Measurements from ENCODE around the gene MARCO.
"Not testable (repeated sequence)": the region's sequence is repeated elsewhere in the genome, so short reads cannot be mapped to it uniquely, and the experiment has no call there.

Gene MARCO

GRCh38 chr2:118945881-118946280, 3.9 kb downstream of the MARCO start:
- H3K4me1 ChIP-seq (ENCODE audit: insufficient read depth, poor library complexity, severe bottlenecking), result no peaks in the 10 kb centered on the region
- no peak overlapping the region for H3K4me3 ChIP-seq (ENCODE audit: severe bottlenecking)
- no peak overlapping the region for H3K27ac ChIP-seq (ENCODE audit: poor library complexity, severe bottlenecking)
- DNase-seq (ENCODE audit: low spot score) (no peak), ATAC-seq (ENCODE audit: low read depth) (peak; percentile 50; the same call in 2 of the 3 replicates)
- H3K9me3 ChIP-seq (ENCODE audit: severe bottlenecking), result no peaks in the 10 kb centered on the region
- no peaks in the 10 kb centered on the region for H3K27me3 ChIP-seq (ENCODE audit: insufficient read depth, poor library complexity, severe bottlenecking)
- no peak for TF ChIP-seq CTCF (IDR thresholded peaks at IDR 0.05; ENCODE audit: poor library complexity, severe bottlenecking)
- no peaks in the 10 kb centered on the region for H3K36me3 ChIP-seq (ENCODE audit: low read depth)

- H3K36me3 ChIP-seq (ENCODE audit: low read depth); H3K27ac ChIP-seq (ENCODE audit: poor library complexity, severe bottlenecking); H3K4me3 ChIP-seq (ENCODE audit: severe bottlenecking); DNase-seq (ENCODE audit: low spot score); H3K4me1 ChIP-seq (ENCODE audit: insufficient read depth, poor library complexity, severe bottlenecking); ATAC-seq (ENCODE audit: low read depth); H3K27me3 ChIP-seq (ENCODE audit: insufficient read depth, poor library complexity, severe bottlenecking); H3K9me3 ChIP-seq (ENCODE audit: severe bottlenecking): not testable (repeated sequence)
Measured at GRCh38 chr2:118948266-118948665, 6.3 kb downstream of the MARCO start.

GRCh38 chr2:118954297-118955060, 12.5 kb downstream of the MARCO start:
- DNase-seq (ENCODE audit: low spot score) (no peak), ATAC-seq (ENCODE audit: low read depth) (no peak)
- Histone ChIP-seq H3K4me1 (ENCODE audit: insufficient read depth, poor library complexity, severe bottlenecking) (peaks cover 9% of the 10 kb centered on the region), H3K36me3 (ENCODE audit: low read depth) (no peaks in the 10 kb centered on the region), H3K4me3 (ENCODE audit: severe bottlenecking) (no peak overlapping the region), H3K27ac (ENCODE audit: poor library complexity, severe bottlenecking) (peak overlapping the region; percentile 17), H3K9me3 (ENCODE audit: severe bottlenecking) (peaks cover 2% of the 10 kb centered on the region), H3K27me3 (ENCODE audit: insufficient read depth, poor library complexity, severe bottlenecking) (no peaks in the 10 kb centered on the region)
- TF ChIP-seq CTCF (IDR thresholded peaks at IDR 0.05; ENCODE audit: poor library complexity, severe bottlenecking), result no peak

- H3K9me3 ChIP-seq (ENCODE audit: severe bottlenecking), result no peaks in the 10 kb centered on the region
- no peaks in the 10 kb centered on the region for H3K36me3 ChIP-seq (ENCODE audit: low read depth)
- ATAC-seq (ENCODE audit: low read depth), result no peak
- H3K4me3 ChIP-seq (ENCODE audit: severe bottlenecking), result no peak overlapping the region
- no peak for DNase-seq (ENCODE audit: low spot score)
- no peaks in the 10 kb centered on the region for H3K4me1 ChIP-seq (ENCODE audit: insufficient read depth, poor library complexity, severe bottlenecking)
- H3K27me3 ChIP-seq (ENCODE audit: insufficient read depth, poor library complexity, severe bottlenecking), result no peaks in the 10 kb centered on the region
- no peak overlapping the region for H3K27ac ChIP-seq (ENCODE audit: poor library complexity, severe bottlenecking)
- no peak for TF ChIP-seq CTCF (IDR thresholded peaks at IDR 0.05; ENCODE audit: poor library complexity, severe bottlenecking)
Measured at GRCh38 chr2:118965737-118966136, 23.7 kb downstream of the MARCO start.

GRCh38 chr2:118967124-118967880, 25.3 kb downstream of the MARCO start:
- Histone ChIP-seq H3K9me3 (ENCODE audit: severe bottlenecking) (no peaks in the 10 kb centered on the region), H3K27ac (ENCODE audit: poor library complexity, severe bottlenecking) (no peak overlapping the region), H3K4me3 (ENCODE audit: severe bottlenecking) (no peak overlapping the region), H3K4me1 (ENCODE audit: insufficient read depth, poor library complexity, severe bottlenecking) (peaks cover 11% of the 10 kb centered on the region), H3K36me3 (ENCODE audit: low read depth) (no peaks in the 10 kb centered on the region), H3K27me3 (ENCODE audit: insufficient read depth, poor library complexity, severe bottlenecking) (no peaks in the 10 kb centered on the region)
- ATAC-seq (ENCODE audit: low read depth) (no peak), DNase-seq (ENCODE audit: low spot score) (no peak)
- TF ChIP-seq CTCF (IDR thresholded peaks at IDR 0.05; ENCODE audit: poor library complexity, severe bottlenecking), result no peak
